Measurements from ENCODE around the gene MPPED2. TPM values are rescaled to one million over a fixed set of nuclear protein-coding genes. Genes with fewer than 3 reads are reported as not detected.

The MPPED2 gene
- total and polyA plus RNA-seq, 2 donors from 2014 or later: 10.8 to 12.9 TPM

DNA sequence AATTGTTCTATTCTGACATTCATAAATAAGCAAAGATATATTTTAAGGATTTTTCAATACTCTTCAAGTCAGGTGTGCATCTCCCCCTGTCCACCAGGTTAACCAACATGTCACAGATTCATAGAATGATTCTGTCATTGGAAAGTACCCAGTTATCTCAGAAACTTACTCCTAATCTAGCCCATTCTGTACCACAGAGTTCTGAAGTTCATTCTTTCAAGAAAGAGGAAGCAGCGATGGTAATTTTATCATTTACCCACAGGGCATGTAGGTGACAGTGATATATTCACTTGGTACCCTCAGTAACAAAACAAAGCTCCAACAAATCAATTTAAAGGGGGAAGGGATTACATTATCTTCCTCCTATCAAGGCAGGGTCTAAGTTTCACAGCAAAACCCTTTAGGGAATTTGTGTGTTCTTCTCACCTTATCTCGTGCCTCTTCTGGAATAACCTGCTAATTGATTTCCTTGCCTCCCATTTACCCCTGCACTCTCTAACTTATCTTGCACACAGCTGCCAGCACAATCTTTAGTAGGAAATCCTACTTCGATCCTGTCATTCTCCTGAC lies 19.0 kb upstream of the MPPED2 start:
- no peaks in the 10 kb centered on the region for H3K4me1 ChIP-seq (ENCODE audit: control insufficient read depth in 2 of 3, insufficient read depth in 2 of 3, low read depth in 1 of 3, low read length in 3 of 3)
- H3K27me3 ChIP-seq (ENCODE audit: control insufficient read depth, insufficient read depth, low read length): no peaks in the 10 kb centered on the region
- H3K27ac ChIP-seq (ENCODE audit: low read depth in 2 of 2, low read length in 2 of 2): no peak overlapping the region
- TF ChIP-seq, protein P1, sequence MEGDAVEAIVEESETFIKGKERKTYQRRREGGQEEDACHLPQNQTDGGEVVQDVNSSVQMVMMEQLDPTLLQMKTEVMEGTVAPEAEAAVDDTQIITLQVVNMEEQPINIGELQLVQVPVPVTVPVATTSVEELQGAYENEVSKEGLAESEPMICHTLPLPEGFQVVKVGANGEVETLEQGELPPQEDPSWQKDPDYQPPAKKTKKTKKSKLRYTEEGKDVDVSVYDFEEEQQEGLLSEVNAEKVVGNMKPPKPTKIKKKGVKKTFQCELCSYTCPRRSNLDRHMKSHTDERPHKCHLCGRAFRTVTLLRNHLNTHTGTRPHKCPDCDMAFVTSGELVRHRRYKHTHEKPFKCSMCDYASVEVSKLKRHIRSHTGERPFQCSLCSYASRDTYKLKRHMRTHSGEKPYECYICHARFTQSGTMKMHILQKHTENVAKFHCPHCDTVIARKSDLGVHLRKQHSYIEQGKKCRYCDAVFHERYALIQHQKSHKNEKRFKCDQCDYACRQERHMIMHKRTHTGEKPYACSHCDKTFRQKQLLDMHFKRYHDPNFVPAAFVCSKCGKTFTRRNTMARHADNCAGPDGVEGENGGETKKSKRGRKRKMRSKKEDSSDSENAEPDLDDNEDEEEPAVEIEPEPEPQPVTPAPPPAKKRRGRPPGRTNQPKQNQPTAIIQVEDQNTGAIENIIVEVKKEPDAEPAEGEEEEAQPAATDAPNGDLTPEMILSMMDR (IDR thresholded peaks at IDR 0.05; ENCODE audit: borderline replicate concordance, extremely low read depth, insufficient read depth): no peak
- intact Hi-C loops (cut with DNase I): no loop called here
- H3K36me3 ChIP-seq (ENCODE audit: control insufficient read depth in 2 of 3, insufficient read depth in 3 of 3, low read length in 3 of 3): no peaks in the 10 kb centered on the region
- FAIRE-seq (no peak), DNase-seq (no peak)
- no peaks in the 10 kb centered on the region for H3K9me3 ChIP-seq (ENCODE audit: control insufficient read depth in 2 of 3, insufficient read depth in 1 of 3, low read length in 3 of 3)
- no peak overlapping the region for H3K9ac ChIP-seq (ENCODE audit: low read length in 3 of 3)
- no peak overlapping the region for H3K4me3 ChIP-seq (ENCODE audit: low read length in 3 of 3)

DNA sequence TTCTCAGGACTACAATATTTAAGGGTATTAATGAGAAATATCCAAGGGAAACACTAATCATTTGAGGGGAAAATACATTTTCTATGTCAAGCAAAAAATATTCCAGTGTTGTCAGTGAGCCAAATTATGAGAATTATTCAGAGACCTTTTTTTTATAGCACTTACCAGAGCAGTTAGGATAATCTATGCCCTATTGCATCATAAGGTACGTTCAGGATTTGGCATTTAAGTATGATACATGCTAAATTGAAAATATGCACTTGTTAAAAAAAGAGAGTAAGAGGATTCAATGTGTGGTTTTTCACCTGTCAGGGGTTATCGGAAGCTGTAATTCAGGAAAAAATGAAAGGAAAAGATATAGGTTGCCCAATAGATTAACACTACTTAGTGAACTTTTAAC lies 17.2 kb upstream of the MPPED2 start:
- FAIRE-seq: no peak
- Histone ChIP-seq H3K27ac (ENCODE audit: low read depth in 2 of 2, low read length in 2 of 2) (no peak overlapping the region), H3K4me3 (ENCODE audit: low read length in 3 of 3) (no peak overlapping the region), H3K9ac (ENCODE audit: low read length in 3 of 3) (no peak overlapping the region), H3K4me1 (ENCODE audit: control insufficient read depth in 2 of 3, insufficient read depth in 2 of 3, low read depth in 1 of 3, low read length in 3 of 3) (no peaks in the 10 kb centered on the region), H3K27me3 (ENCODE audit: control insufficient read depth, insufficient read depth, low read length) (no peaks in the 10 kb centered on the region), H3K36me3 (ENCODE audit: control insufficient read depth in 2 of 3, insufficient read depth in 3 of 3, low read length in 3 of 3) (no peaks in the 10 kb centered on the region), H3K9me3 (ENCODE audit: control insufficient read depth in 2 of 3, insufficient read depth in 1 of 3, low read length in 3 of 3) (no peaks in the 10 kb centered on the region)
- DNase-seq: no peak
- TF ChIP-seq, protein P1 (IDR thresholded peaks at IDR 0.05; ENCODE audit: borderline replicate concordance, extremely low read depth, insufficient read depth): no peak
- intact Hi-C loops (cut with DNase I): no loop called here

DNA sequence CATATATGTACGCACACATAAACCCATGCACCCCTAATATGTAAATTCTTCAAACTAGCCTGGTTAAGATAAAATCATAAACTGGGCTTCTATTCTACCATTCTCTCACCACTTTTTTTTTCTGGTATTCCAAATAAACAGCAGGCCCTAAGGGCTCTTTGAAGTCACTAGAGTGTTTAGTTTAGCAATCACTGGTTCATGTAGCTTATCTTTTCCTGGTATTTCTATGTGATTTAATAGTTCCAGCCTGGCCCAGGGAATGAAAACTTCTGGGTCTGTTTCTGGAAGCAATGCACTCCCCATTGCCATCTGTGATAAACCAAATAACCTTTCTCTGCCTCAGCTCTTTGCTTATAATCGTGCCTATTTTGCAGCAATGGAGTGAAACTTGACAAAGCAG lies 10.7 kb upstream of the MPPED2 start:
- Histone ChIP-seq H3K36me3 (ENCODE audit: control insufficient read depth in 2 of 3, insufficient read depth in 3 of 3, low read length in 3 of 3) (no peaks in the 10 kb centered on the region), H3K9me3 (ENCODE audit: control insufficient read depth in 2 of 3, insufficient read depth in 1 of 3, low read length in 3 of 3) (no peaks in the 10 kb centered on the region), H3K4me3 (ENCODE audit: low read length in 3 of 3) (no peak overlapping the region), H3K9ac (ENCODE audit: low read length in 3 of 3) (no peak overlapping the region), H3K27me3 (ENCODE audit: control insufficient read depth, insufficient read depth, low read length) (no peaks in the 10 kb centered on the region), H3K4me1 (ENCODE audit: control insufficient read depth in 2 of 3, insufficient read depth in 2 of 3, low read depth in 1 of 3, low read length in 3 of 3) (no peaks in the 10 kb centered on the region), H3K27ac (ENCODE audit: low read depth in 2 of 2, low read length in 2 of 2) (no peak overlapping the region)
- TF ChIP-seq, protein P1 (IDR thresholded peaks at IDR 0.05; ENCODE audit: borderline replicate concordance, extremely low read depth, insufficient read depth): no peak
- intact Hi-C loops (cut with DNase I): no loop called here
- FAIRE-seq (no peak), DNase-seq (peak in 2 of 5 donors; percentile 4 to 10)

DNA sequence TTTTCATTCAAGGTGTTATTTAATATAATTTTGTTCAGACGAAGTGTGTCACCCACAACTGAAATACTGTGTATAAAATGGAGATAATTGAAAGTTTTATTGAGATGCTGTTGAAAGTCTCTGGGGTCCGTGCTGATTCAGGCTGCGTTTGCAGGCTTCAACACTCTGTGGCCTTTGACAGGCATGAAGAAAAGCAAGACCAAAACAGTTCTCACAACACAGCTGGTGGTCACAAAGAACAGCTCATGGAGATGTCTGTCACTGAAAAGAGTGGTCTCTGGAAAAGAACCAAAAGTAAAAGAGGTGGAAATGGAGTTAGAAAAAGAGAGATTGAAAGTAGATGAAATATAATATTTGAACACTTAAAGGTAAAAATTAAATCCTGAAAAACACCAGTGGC lies 9.8 kb upstream of the MPPED2 start:
- no peaks in the 10 kb centered on the region for H3K4me1 ChIP-seq (ENCODE audit: control insufficient read depth in 2 of 3, insufficient read depth in 2 of 3, low read depth in 1 of 3, low read length in 3 of 3)
- FAIRE-seq: no peak
- H3K36me3 ChIP-seq (ENCODE audit: control insufficient read depth in 2 of 3, insufficient read depth in 3 of 3, low read length in 3 of 3): no peaks in the 10 kb centered on the region
- H3K9me3 ChIP-seq (ENCODE audit: control insufficient read depth in 2 of 3, insufficient read depth in 1 of 3, low read length in 3 of 3): no peaks in the 10 kb centered on the region
- H3K4me3 ChIP-seq (ENCODE audit: low read length in 3 of 3): no peak overlapping the region
- TF ChIP-seq, protein P1 (IDR thresholded peaks at IDR 0.05; ENCODE audit: borderline replicate concordance, extremely low read depth, insufficient read depth): no peak
- intact Hi-C loops (cut with DNase I): no loop called here
- H3K9ac ChIP-seq (ENCODE audit: low read length in 3 of 3): no peak overlapping the region
- DNase-seq: peak in 1 of 5 donors; percentile 6
- H3K27ac ChIP-seq (ENCODE audit: low read depth in 2 of 2, low read length in 2 of 2): no peak overlapping the region
- H3K27me3 ChIP-seq (ENCODE audit: control insufficient read depth, insufficient read depth, low read length): no peaks in the 10 kb centered on the region
